Effector CD8-positive, alpha-beta T cell (primary cell): Measurements from ENCODE around the gene CD59.
A peak's percentile ranks its signal among the peaks of the same experiment; 100 is the strongest.

Experiments
- DNase-seq: peaks from one replicate; lab custom pipeline; 2025; lab: John Stamatoyannopoulos, UW
- total RNA-seq, 4 experiments: gene quantifications; one replicate each; lab custom pipeline; 2026; lab: John Stamatoyannopoulos, UW

Gene CD59, protein sequence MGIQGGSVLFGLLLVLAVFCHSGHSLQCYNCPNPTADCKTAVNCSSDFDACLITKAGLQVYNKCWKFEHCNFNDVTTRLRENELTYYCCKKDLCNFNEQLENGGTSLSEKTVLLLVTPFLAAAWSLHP
- 27.3 to 63.8 (median 33.5) reads per million in 4 experiments for total RNA-seq

GRCh38 chr11:33736148-33736812 lies at the start of gene CD59:
Gene CD59 (minus strand): TSS chr11:33736423. CDS start chr11:33722445, 13,978 bp downstream.
- peak; percentile 91 for DNase-seq

DNA sequence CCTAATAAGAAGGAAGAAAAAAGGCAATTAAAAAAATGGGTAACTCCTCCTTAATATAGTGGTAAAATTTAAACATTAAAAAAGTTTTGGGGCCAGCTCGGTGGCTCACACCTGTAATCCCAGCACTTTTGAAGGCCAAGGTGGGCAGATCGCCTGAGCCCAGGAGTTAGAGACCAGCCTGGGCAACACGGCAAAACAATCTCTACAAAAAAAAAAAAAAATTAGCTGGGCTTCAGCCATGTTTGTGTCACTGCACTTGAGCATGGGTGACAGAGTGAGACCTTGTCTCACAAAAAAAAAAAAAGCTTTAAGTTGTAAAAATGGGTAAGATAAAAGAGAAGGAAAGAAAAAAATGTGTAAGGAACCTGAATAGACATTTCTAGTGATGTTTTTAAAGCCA lies 49.4 kb upstream of the CD59 start:
- DNase-seq: no peak

GRCh38 chr11:33779849-33780528 lies 43.8 kb upstream of the CD59 start:
- DNase-seq: no peak

DNA sequence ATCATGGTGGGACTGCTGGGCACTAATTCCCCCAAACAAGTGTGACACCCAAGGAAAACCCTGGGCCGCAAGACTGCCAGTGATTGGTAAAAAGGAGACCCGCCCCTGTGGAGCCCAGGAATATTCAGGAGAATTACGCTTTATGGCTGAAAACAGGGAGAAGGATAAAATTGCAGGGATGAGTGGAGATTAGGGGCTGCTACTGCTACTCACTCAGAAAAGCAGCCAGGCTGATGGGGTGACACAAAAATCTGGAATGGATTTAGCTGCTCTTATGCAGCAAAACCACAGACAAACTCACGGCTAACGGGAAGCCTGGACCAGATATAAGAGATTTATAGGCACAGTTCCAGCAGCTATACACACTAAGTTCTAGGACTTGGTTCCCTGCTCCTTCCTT lies 42.5 kb upstream of the CD59 start:
- DNase-seq: no peak

DNA sequence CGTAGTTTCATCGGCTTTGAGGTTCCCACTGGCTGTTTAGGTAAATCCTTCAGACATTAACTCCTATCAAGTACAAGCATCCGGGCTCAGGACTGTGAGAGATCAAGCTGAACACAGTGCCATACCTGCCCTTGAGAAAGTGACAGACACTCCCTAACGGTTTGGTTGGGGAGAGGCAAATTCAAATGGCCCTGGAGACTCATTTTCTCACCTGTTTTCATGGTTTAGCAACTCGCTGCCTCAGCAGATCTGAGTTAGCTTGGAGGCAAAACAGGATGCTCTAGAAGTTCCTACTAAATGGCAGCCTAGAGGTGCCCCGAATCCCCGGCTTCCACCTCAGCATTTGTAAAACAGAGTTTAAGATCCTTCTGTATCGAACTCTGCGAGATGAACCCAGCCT lies 41.7 kb upstream of the CD59 start:
- no peak for DNase-seq

- DNase-seq: no peak
Observed at GRCh38 chr11:33775832-33776470, 39.7 kb upstream of the CD59 start.

DNA sequence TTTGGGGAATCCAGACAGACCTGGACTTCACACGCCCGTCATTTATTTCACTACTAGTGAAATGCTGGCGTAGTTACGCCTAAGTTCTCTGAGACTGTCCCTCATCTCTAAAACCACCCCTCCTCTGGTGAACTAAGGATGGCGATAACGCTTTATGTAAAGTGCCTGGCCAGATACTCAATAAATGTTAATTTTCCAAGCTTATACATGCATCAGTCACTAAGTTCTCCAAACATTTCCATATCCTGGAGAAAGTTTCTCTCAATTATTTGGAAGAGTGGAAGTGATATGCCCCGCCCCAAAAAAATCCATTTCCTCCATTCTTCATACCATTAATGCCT lies 39.2 kb upstream of the CD59 start:
- DNase-seq: no peak

GRCh38 chr11:33774736-33775466 lies 38.7 kb upstream of the CD59 start:
- no peak for DNase-seq

GRCh38 chr11:33773987-33774735 lies 37.9 kb upstream of the CD59 start, which contains the start of gene FBXO3:
Gene FBXO3 (minus strand): TSS chr11:33774520. CDS start chr11:33774497, 23 bp downstream.
- DNase-seq: peak; percentile 90

- DNase-seq: peak; percentile 12
Observed at GRCh38 chr11:33773404-33773986, 37.3 kb upstream of the CD59 start.

GRCh38 chr11:33772870-33773269 lies 36.6 kb upstream of the CD59 start:
- DNase-seq: no peak

DNA sequence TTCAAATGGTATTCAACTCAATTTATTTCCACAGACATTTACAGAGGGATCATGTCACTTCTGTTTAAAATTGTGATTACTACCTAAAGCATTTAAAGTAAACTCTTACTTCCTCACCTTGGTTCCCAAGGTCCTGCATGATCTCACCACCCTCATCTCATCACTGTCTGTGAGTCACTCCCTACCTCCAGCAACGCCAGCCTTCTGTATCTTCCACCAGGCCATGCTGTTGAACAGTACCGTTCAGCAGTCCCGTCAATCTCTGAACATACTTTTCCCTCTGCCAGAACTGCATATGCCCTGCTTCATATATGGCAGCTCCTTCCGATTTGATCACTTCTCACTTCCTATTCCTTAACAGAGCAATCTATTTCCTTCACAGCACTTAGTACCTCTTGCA lies 36.1 kb upstream of the CD59 start:
- no peak for DNase-seq

- DNase-seq: no peak
Observed at GRCh38 chr11:33770236-33770635, 34.0 kb upstream of the CD59 start.

GRCh38 chr11:33769542-33769941 lies 33.3 kb upstream of the CD59 start:
- no peak for DNase-seq

- DNase-seq: no peak
Observed at GRCh38 chr11:33767624-33768023, 31.4 kb upstream of the CD59 start.

DNA sequence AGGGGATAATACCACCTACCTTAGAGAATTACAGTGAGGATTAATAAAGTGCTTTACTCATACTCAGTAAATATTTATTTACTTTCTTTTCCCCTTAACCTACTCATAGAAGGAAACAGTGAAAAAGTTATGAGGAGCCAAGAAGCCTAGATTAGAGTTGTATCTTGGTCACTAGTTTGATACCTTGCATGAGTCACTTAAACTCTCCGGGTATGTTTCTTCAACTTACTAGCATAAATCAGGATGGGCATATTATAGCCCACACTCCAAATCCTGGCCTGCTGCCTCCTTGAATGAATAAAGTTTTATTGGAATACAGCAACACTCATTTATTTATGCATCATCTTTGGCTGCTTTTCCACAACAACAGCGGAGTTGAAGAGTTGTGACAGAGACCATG lies 29.9 kb upstream of the CD59 start:
- DNase-seq: no peak

DNA sequence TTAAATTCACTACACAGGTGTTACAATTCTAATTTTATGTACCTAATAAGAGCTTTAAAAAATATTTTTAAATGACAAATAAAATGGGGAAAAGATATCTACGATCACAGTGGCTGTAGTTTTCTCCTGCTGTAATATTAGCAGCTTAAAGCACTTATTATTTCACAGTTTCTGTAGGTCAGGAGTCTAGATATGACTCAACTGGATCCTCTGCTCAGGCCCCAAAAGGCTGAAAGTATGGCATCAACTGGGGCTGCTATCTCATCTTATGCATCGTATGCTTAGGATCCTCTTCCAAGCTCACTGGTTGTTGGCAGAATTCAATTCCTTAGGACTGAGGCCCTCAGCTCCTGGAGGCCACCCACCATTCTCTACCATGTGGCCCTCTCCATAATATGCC lies 25.2 kb upstream of the CD59 start:
- DNase-seq: no peak

- DNase-seq: no peak
Observed at GRCh38 chr11:33753304-33753967, 17.2 kb upstream of the CD59 start.

GRCh38 chr11:33751878-33752277 lies 15.7 kb upstream of the CD59 start:
- no peak for DNase-seq

DNA sequence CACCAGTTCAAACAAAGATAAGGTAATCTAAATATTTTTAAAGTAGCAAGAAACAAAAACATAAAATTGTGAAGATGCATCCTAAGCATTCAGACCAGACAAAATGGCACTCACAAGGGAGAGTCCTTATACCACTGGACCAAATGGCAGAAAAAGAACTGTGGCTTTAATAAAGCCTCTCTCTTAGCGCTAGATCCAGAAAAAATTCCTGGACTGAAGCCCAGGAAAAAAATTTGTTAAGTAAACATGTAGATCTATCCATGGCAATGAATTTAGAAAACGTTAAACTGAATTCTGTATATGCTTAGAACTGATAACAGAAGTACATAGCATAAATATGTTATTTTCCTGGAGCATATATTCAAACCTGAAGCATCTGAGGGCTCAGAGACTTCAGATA lies 11.8 kb upstream of the CD59 start:
- DNase-seq: no peak

DNA sequence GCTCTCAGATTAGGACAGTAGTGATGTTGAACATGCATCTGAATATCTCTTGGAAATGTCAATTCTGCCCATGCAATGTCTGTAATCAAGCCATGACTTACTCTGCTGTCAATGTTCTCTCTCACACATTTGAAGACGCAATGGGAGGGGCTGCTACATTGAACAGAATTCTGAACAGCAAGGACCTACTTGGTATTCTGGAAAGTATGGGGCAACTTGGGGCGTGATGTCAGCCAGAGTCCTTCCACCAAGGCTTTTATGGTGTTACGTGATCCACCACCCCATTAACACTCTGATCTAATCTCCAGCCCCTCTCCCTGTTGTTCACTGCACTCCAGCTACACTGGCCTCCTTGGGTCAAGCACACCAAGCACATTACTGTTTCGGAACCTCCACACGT lies 7.1 kb upstream of the CD59 start:
- DNase-seq: no peak
